BE2C (cell line): ENCODE measurements around the gene ULK4.

Experiments
- DNase-seq: peaks from one replicate; pipeline ENCODE4 v3.0.0-alpha.2; 2020
- H3K27me3 ChIP-seq: fragments of 250-450 bp; sonication (Bioruptor Pico); 2 replicates; pipeline ENCODE4 v1.5.1; 2020; ENCODE audit warnings: mild to moderate bottlenecking
- H3K36me3 ChIP-seq: fragments of 250-450 bp; sonication (Bioruptor Pico); 2 replicates; pipeline ENCODE4 v1.5.1; 2020; ENCODE audit warnings: mild to moderate bottlenecking
- H3K4me1 ChIP-seq: fragments of 250-450 bp; sonication (Bioruptor Pico); 2 replicates; pipeline ENCODE4 v1.5.1; 2020
- H3K4me3 ChIP-seq: 2 replicates; pipeline ENCODE4 v1.5.1; 2011; ENCODE audit warnings: low read depth, low read length
- H3K9me3 ChIP-seq: fragments of 250-450 bp; sonication (Bioruptor Pico); 2 replicates; pipeline ENCODE4 v1.5.1; 2020
- TF ChIP-seq, protein P1 (sequence below): IDR thresholded peaks from 2 replicates; pipeline ENCODE4 v1.5.1; 2012; ENCODE audit warnings: mild to moderate bottlenecking, low read depth, low read length

Gene ULK4

DNA sequence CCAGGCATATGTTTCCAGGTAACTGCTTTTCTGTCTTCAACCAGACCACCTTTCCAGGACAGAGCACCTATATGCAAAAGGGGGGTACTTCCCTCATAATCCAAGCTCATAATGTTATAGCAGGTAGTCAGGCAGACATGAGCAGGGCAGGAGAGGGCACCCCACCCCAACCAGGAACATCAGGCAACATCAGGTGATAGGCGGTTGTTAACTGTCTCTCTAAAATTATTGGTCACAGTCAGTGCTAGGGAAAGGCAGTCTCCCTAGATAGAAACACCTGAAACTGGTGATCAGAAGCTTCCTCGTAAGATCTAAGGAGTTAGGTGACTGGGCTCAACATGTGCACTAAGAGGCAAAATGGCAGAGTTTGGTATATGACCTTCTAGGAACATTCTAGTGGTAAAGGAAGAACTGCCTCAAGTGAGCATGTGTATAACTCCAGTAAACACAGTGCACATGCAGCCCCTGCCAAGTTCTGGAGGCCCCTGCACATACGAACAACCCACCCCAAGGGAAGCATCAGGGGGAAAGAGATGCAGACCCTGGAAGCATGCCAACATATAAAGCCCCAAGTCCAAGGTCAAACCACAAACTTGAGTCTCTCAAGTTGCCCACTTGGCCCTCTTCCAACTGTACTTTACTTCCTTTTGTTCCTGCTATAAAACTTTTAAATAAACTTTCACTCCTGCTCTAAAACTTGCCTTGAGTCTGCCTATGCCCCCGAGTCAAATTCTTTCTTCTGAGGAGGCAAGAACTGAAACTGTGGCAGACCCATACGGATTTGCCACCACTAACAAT lies 270.9 kb downstream of the ULK4 start:
- Histone ChIP-seq H3K4me1 (no peaks in the 10 kb centered on the region), H3K4me3 (no peak overlapping the region), H3K36me3 (no peaks in the 10 kb centered on the region), H3K27me3 (no peaks in the 10 kb centered on the region), H3K9me3 (no peaks in the 10 kb centered on the region)
- no peak for DNase-seq
- TF ChIP-seq, protein P1, sequence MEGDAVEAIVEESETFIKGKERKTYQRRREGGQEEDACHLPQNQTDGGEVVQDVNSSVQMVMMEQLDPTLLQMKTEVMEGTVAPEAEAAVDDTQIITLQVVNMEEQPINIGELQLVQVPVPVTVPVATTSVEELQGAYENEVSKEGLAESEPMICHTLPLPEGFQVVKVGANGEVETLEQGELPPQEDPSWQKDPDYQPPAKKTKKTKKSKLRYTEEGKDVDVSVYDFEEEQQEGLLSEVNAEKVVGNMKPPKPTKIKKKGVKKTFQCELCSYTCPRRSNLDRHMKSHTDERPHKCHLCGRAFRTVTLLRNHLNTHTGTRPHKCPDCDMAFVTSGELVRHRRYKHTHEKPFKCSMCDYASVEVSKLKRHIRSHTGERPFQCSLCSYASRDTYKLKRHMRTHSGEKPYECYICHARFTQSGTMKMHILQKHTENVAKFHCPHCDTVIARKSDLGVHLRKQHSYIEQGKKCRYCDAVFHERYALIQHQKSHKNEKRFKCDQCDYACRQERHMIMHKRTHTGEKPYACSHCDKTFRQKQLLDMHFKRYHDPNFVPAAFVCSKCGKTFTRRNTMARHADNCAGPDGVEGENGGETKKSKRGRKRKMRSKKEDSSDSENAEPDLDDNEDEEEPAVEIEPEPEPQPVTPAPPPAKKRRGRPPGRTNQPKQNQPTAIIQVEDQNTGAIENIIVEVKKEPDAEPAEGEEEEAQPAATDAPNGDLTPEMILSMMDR: no peak

DNA sequence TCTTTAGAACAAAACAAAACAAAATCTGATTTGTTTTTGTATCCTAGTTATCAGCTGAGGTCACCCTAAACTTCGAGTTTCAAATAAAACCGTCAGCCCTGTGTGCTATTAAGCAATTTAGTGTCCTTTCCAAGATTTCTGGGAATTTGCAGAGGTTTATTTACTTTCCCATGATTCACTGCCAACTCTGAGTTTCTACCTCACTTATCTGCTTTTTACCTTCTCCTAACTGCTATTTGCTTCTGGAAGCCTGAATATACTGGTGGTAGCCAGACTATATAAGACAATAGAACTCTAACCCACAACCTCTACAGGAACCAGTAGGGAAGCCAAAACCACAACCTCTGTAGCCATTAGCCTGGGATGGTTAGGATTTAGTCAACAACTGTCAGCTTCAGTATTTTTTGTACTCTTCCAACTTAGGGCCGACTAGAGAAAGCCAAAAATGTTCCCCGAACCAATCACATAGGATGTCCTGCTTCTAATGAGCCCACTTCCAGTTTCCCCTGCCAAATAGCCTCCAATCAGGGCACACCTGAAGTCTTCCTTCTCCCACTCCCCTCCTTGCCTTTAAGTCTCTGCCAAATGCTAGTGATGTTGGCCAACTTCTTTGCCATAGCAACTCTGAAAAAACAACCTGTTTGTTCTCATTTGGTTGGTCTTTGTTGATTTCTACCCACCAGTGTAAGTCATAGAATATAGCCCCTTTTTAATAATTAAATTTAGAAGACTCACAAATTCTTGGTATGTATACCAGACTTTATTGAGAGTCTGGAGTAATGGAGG lies 273.1 kb downstream of the ULK4 start:
- Histone ChIP-seq H3K4me1 (no peaks in the 10 kb centered on the region), H3K36me3 (no peaks in the 10 kb centered on the region), H3K27me3 (no peaks in the 10 kb centered on the region), H3K9me3 (no peaks in the 10 kb centered on the region), H3K4me3 (no peak overlapping the region)
- DNase-seq: no peak
- TF ChIP-seq, protein P1: no peak

DNA sequence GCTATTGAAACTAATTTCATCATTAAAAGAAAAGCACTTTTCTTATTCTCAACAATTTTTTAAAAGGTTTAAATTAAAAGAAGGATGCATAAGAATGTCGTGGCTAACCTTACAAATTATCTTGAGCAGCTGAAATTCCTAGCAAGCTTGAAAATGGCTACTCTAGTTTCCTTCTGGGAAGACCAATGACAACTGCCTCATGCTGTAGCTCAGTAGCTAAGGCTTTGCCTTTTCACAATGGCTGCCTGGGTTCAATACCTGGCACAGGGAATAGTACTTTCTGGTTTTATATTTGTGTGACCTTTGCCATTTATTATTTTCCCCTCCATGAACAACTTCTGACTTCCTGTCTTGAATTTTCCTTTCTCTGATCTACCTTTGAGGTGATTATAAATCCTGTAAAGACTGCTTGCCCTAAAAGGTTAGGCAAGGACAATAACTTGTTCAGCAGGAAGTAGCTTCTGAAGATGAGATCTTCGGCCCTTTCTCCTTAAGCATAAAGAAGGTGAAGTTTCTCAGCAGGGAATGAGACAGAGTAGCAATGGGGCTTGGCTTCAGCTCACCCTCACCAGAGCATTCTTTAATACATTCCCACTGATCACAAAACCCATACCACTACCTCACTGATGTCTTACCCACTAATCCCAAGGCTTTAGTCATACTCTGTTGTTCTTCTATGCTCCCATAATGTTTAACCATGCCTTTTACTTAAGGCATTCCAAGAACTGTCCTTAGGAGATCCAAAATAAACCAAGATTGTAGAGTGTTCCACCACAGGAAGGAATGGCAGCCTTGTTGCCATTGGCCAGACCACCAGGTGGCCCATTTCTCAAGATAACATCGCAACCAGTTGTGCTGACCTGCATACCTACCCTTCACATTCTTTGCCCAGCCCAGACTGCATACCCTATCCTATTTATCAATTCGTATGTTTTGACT lies 276.8 kb downstream of the ULK4 start:
- TF ChIP-seq, protein P1: no peak
- no peak for DNase-seq
- no peak overlapping the region for H3K4me3 ChIP-seq
- no peaks in the 10 kb centered on the region for H3K4me1 ChIP-seq
- H3K27me3 ChIP-seq: no peaks in the 10 kb centered on the region
- H3K9me3 ChIP-seq: no peaks in the 10 kb centered on the region
- H3K36me3 ChIP-seq: no peaks in the 10 kb centered on the region

DNA sequence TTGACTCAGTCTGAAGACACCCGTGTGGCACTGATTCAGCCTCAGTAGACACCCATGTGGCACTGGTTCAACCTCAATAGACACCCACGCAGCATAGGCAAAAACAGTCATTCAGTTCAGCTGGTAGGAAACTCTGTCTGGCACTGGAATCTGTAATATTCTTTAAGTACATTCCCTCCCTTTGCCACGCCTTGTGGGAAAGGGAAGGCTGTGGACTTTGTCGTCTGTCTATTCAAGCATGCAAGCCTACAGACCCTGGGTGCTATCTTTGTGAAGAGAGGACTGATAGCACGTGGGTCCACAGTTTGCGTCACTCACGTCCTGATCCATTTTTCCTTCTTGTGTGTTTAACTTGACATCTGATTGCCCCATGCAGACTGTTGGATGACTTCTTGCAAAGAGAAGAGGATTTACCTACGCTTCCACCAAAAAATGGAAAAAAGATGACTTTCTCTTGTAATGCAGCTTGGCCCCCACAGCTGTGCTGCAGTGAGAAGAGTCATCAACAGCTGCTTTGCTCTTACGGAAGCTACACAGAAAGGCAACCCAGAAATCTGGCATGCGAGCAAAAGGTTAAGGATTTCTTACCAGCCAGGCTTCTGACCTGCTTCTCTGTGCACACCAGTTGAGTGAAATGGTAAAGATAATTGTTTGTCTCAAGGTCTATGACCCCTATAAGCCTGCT lies 278.1 kb downstream of the ULK4 start:
- H3K27me3 ChIP-seq: no peaks in the 10 kb centered on the region
- H3K4me1 ChIP-seq: no peaks in the 10 kb centered on the region
- TF ChIP-seq, protein P1: no peak
- H3K36me3 ChIP-seq: no peaks in the 10 kb centered on the region
- H3K9me3 ChIP-seq: no peaks in the 10 kb centered on the region
- DNase-seq: no peak
- no peak overlapping the region for H3K4me3 ChIP-seq

DNA sequence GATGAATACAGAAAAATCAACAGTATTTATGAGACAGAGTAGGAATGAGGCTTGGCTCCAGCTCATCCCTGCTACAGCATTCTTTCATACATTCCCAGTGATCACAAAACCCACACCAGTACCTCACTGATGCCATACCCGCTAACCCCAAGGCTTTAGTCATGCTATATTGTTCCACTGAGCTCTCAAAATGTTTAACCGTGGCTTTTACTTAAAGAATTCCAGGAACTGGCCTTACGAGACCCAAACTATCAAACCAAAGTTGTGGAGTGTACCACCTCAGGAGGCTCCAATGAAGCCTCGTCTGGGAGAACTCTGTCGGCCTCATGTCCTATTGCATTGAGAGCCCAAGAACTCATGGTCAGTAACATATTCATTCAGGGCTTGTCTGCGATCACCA lies 278.9 kb downstream of the ULK4 start:
- H3K4me3 ChIP-seq: no peak overlapping the region
- TF ChIP-seq, protein P1: no peak
- H3K4me1 ChIP-seq: no peaks in the 10 kb centered on the region
- no peak for DNase-seq
- H3K36me3 ChIP-seq: no peaks in the 10 kb centered on the region
- no peaks in the 10 kb centered on the region for H3K9me3 ChIP-seq
- no peaks in the 10 kb centered on the region for H3K27me3 ChIP-seq
